ENCODE data around the gene NR3C2.

GRCh38 chr4:148373093-148373492, 69.1 kb downstream of the NR3C2 start:
- TF ChIP-seq POLR2AphosphoS5 (IDR thresholded peaks at IDR 0.05; ENCODE audit: borderline replicate concordance, low read depth, low read length) (no peak), EZH2 (IDR thresholded peaks at IDR 0.05) (no peak), FOXP2 (optimal IDR thresholded peaks at IDR 0.05; ENCODE audit: control extremely low read depth, extremely low read length, insufficient read depth) (no peak)
